HUES48 (cell line): Measurements from ENCODE around the gene UXS1.

Experiments used
- H3K27ac ChIP-seq: one replicate; pipeline ENCODE4 v1.7.0; 2013; ENCODE audit warnings: low read depth, low read length, inconsistent platforms
- H3K27me3 ChIP-seq: 2 replicates; pipeline ENCODE4 v1.6.1; 2013; ENCODE audit warnings: mild to moderate bottlenecking, low read length; ENCODE audit not compliant: control insufficient read depth, insufficient read depth
- H3K36me3 ChIP-seq: 2 replicates; pipeline ENCODE4 v1.6.1; 2013; ENCODE audit warnings: low read length; ENCODE audit not compliant: control insufficient read depth, insufficient read depth
- H3K4me1 ChIP-seq: 2 replicates; pipeline ENCODE4 v1.6.1; 2013; ENCODE audit warnings: mild to moderate bottlenecking, low read length; ENCODE audit not compliant: control insufficient read depth, insufficient read depth
- H3K4me3 ChIP-seq: 2 replicates; pipeline ENCODE4 v1.5.1; 2013; ENCODE audit warnings: mild to moderate bottlenecking, low read depth, low read length
- H3K9ac ChIP-seq: 2 replicates; pipeline ENCODE4 v1.6.1; 2013; ENCODE audit warnings: mild to moderate bottlenecking, low read depth, low read length, moderate library complexity
- H3K9me3 ChIP-seq: 2 replicates; pipeline ENCODE4 v1.6.1; 2013; ENCODE audit warnings: low read length; ENCODE audit not compliant: control insufficient read depth, insufficient read depth

Gene UXS1

GRCh38 chr2:106109675-106110424, 84.3 kb downstream of the UXS1 start:
- Histone ChIP-seq H3K9ac (no peak overlapping the region), H3K27me3 (no peaks in the 10 kb centered on the region), H3K4me3 (no peak overlapping the region), H3K36me3 (peaks cover 79% of the 10 kb centered on the region), H3K4me1 (no peaks in the 10 kb centered on the region), H3K9me3 (no peaks in the 10 kb centered on the region), H3K27ac (no peak overlapping the region)

GRCh38 chr2:106108791-106109190, 85.3 kb downstream of the UXS1 start:
- Histone ChIP-seq H3K9ac (no peak overlapping the region), H3K4me3 (no peak overlapping the region), H3K27ac (no peak overlapping the region), H3K4me1 (no peaks in the 10 kb centered on the region), H3K36me3 (peaks cover 70% of the 10 kb centered on the region), H3K27me3 (no peaks in the 10 kb centered on the region), H3K9me3 (no peaks in the 10 kb centered on the region)

- Histone ChIP-seq H3K9ac (no peak overlapping the region), H3K4me3 (no peak overlapping the region), H3K4me1 (no peaks in the 10 kb centered on the region), H3K36me3 (peaks cover 66% of the 10 kb centered on the region), H3K27me3 (no peaks in the 10 kb centered on the region), H3K27ac (no peak overlapping the region), H3K9me3 (no peaks in the 10 kb centered on the region)
Observed at GRCh38 chr2:106108351-106108750, 85.8 kb downstream of the UXS1 start.

DNA sequence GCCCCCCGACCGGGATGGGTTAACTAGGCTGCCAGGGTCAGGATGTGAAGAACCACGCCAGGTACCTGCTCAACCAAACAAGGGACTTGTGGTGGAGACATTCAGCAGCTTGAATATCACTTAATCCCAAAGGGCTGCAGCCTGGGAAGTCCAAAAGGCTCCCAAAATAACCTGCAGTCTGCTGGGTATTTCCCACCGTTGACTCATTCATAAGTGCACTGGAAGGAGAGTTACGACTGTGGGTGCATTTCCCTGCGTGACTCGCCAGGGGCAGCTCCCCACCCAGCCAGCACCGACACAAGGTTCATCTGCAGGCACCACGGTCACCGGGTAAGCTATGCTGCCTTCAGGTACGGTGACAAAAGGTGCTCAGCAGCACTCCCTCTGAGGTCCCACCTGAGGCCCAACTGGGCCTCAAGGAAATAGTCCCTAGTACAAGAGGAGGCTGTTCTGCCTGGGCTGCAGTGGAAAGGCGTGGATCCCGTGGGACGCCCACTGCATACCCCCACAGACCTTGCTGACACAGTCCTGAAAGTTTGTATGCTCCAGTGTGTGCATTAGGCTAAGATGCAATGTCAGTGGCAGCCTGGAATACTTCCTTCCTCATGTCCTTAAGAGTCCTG, 86.5 kb downstream of the UXS1 start:
- no peaks in the 10 kb centered on the region for H3K27me3 ChIP-seq
- no peaks in the 10 kb centered on the region for H3K4me1 ChIP-seq
- no peak overlapping the region for H3K27ac ChIP-seq
- no peak overlapping the region for H3K9ac ChIP-seq
- no peaks in the 10 kb centered on the region for H3K9me3 ChIP-seq
- H3K36me3 ChIP-seq, result peaks cover 60% of the 10 kb centered on the region
- H3K4me3 ChIP-seq, result no peak overlapping the region

GRCh38 chr2:106106622-106107508, 87.2 kb downstream of the UXS1 start:
- Histone ChIP-seq H3K4me1 (no peaks in the 10 kb centered on the region), H3K9me3 (no peaks in the 10 kb centered on the region), H3K27ac (no peak overlapping the region), H3K27me3 (no peaks in the 10 kb centered on the region), H3K4me3 (no peak overlapping the region), H3K9ac (no peak overlapping the region), H3K36me3 (peaks cover 57% of the 10 kb centered on the region)

GRCh38 chr2:106105151-106105922, 88.8 kb downstream of the UXS1 start:
- Histone ChIP-seq H3K4me3 (no peak overlapping the region), H3K4me1 (no peaks in the 10 kb centered on the region), H3K9ac (no peak overlapping the region), H3K9me3 (no peaks in the 10 kb centered on the region), H3K27ac (no peak overlapping the region), H3K36me3 (peaks cover 55% of the 10 kb centered on the region), H3K27me3 (no peaks in the 10 kb centered on the region)

GRCh38 chr2:106104332-106105062, 89.6 kb downstream of the UXS1 start:
- no peaks in the 10 kb centered on the region for H3K4me1 ChIP-seq
- H3K27ac ChIP-seq, result no peak overlapping the region
- H3K36me3 ChIP-seq, result peaks cover 55% of the 10 kb centered on the region
- H3K27me3 ChIP-seq, result no peaks in the 10 kb centered on the region
- H3K9ac ChIP-seq, result no peak overlapping the region
- no peaks in the 10 kb centered on the region for H3K9me3 ChIP-seq
- no peak overlapping the region for H3K4me3 ChIP-seq

- Histone ChIP-seq H3K36me3 (peaks cover 69% of the 10 kb centered on the region), H3K4me3 (no peak overlapping the region), H3K9ac (no peak overlapping the region), H3K9me3 (no peaks in the 10 kb centered on the region), H3K27me3 (no peaks in the 10 kb centered on the region), H3K4me1 (peaks cover 15% of the 10 kb centered on the region; the same call in 1 of the 2 replicates), H3K27ac (no peak overlapping the region)
Observed at GRCh38 chr2:106099691-106100090, 94.4 kb downstream of the UXS1 start.

DNA sequence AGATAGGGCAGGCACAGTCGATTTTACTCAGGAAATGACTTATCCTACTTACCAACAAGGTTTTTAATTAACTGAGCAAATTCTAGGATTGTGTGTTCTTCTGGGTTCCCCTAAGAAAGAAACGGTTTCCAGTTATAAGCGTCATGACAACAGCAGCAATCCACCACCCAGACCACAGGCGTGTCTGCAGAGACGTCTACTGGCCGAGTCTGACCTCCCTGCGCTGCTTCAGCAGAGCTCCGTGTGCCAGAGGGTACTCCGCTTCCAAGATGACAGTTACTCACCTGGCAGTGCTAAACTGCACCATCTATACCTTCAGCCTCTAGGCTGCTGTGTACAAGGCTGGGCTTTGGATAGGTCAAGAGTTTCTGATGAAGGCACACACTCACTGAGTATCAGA, 95.4 kb downstream of the UXS1 start:
- H3K9ac ChIP-seq, result no peak overlapping the region
- H3K27ac ChIP-seq, result no peak overlapping the region
- H3K4me1 ChIP-seq, result peaks cover 15% of the 10 kb centered on the region; the same call in 1 of the 2 replicates
- no peaks in the 10 kb centered on the region for H3K9me3 ChIP-seq
- H3K36me3 ChIP-seq, result peaks cover 77% of the 10 kb centered on the region
- no peaks in the 10 kb centered on the region for H3K27me3 ChIP-seq
- H3K4me3 ChIP-seq, result no peak overlapping the region

DNA sequence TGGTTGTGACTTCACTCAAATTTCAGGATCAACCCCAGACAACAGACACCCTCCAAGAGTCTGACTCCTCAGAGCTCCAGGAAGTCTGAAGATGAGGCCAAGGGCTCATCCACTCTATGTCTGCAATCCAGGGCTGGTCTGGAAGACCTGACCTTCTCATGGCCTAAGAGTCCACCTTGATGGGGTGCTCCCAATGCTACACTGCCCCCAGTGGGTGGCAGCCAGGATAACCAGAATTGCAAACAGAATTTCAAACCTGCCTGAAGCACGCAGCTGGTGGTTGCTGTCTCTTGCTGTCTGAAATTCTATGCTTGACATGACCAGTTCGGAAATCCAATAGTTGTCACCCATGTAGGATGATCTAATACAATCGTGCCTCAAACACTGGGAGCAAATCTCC, 96.0 kb downstream of the UXS1 start:
- no peaks in the 10 kb centered on the region for H3K9me3 ChIP-seq
- no peak overlapping the region for H3K27ac ChIP-seq

More for the DNA sequence above, 96.0 kb downstream of the UXS1 start:
- Histone ChIP-seq H3K4me1 (peaks cover 15% of the 10 kb centered on the region; the same call in 1 of the 2 replicates), H3K9ac (no peak overlapping the region), H3K36me3 (peaks cover 83% of the 10 kb centered on the region), H3K27me3 (no peaks in the 10 kb centered on the region), H3K4me3 (no peak overlapping the region)
